GM12892 (cell line): ENCODE measurements around the gene PKHD1.

Experiments used
- POLR2A ChIP-seq: IDR thresholded peaks from 2 replicates; pipeline ENCODE4 v1.6.1; 2011; ENCODE audit warnings: low read depth, low read length, control low read depth
- POLR2AphosphoS5 ChIP-seq: IDR thresholded peaks from 2 replicates; pipeline ENCODE4 v1.6.1; 2011; ENCODE audit warnings: low read depth, low read length, control low read depth
- TAF1 ChIP-seq: IDR thresholded peaks from 2 replicates; pipeline ENCODE4 v1.6.1; 2011; ENCODE audit warnings: low read depth, mild to moderate bottlenecking, control low read depth, low read length, borderline replicate concordance

- TF ChIP-seq POLR2AphosphoS5 (no peak), POLR2A (no peak), TAF1 (no peak)
Measured at GRCh38 chr6:51584163-51584562, 503.2 kb downstream of the PKHD1 start.
